Ovary (tissue), 9 donors: ENCODE data around the gene JARID2. TPM values are rescaled to one million over a fixed set of nuclear protein-coding genes. Genes with fewer than 3 reads are reported as not detected.

Experiments
- DNase-seq, 5 donors: peaks; one replicate each; pipeline ENCODE4 v3.0.0-alpha.2; 2019 to 2020
- H3K27ac ChIP-seq, 2 donors: fragments of 200-600 bp; one replicate each; pipeline versions ENCODE4 v1.5.1 to v1.8.0; 2019 to 2022
- H3K27me3 ChIP-seq: fragments of 200-600 bp; one replicate; pipeline ENCODE4 v1.8.0; 2022
- H3K36me3 ChIP-seq: fragments of 200-600 bp; sonication (generic); one replicate; pipeline ENCODE4 v1.5.1; 2019
- H3K4me1 ChIP-seq: one replicate; pipeline ENCODE4 v1.8.1; 2013; ENCODE audit warnings: mild to moderate bottlenecking, moderate library complexity; ENCODE audit not compliant: insufficient read depth
- H3K4me3 ChIP-seq: fragments of 200-600 bp; sonication (generic); one replicate; pipeline ENCODE4 v1.5.1; 2017
- H3K9me3 ChIP-seq, 2 donors: fragments of 200-600 bp in 1 of 2; sonication (generic) in 1 of 2; one replicate each; pipeline versions ENCODE4 v1.5.1 to v1.8.1; 2013 to 2019; ENCODE audit warnings: mild to moderate bottlenecking in 1 of 2, moderate library complexity in 1 of 2
- CTCF ChIP-seq, 3 donors: fragments of 450-650 bp in 2 of 3; fragments of 200-600 bp in 1 of 3; IDR thresholded peaks; one replicate each; pipeline versions ENCODE4 v1.5.1 to v1.8.0; 2016 to 2022; ENCODE audit warnings: antibody characterized with exemption in 3 of 3, mild to moderate bottlenecking in 1 of 3
- EP300 ChIP-seq: sonication (generic); formaldehyde crosslinking; IDR thresholded peaks from one replicate; pipeline ENCODE4 v1.6.1; 2017; ENCODE audit warnings: antibody characterized with exemption
- POLR2A ChIP-seq: fragments of 450-650 bp; IDR thresholded peaks from one replicate; pipeline ENCODE4 v1.6.1; 2017; ENCODE audit warnings: antibody characterized with exemption, mild to moderate bottlenecking, moderate library complexity
- WGBS, 3 donors: extraction: QIAGEN DNeasy Blood & Tissue Kit in 1 of 3; methylation state at CpG; one replicate each; pipeline versions ENCODE4 v1.1.5 to v1.1.7; 2013 to 2017; 5-methylcytosine and 5-hydroxymethylcytosine counted together
- intact Hi-C, 4 donors: fragments of 100-400 bp; cut with DNase I; formaldehyde crosslinking; loops; one replicate each; pipeline versions ENCODE4 v1.11.0 to v1.15.1; 2022 to 2023
- polyA plus RNA-seq, 2 donors: library from polyadenylated mRNA; stranded (reverse); fragments of 200-250 nt in 1 of 2; fragments of 350-450 nt in 1 of 2; fragmentation: Illumina TruSeq in 1 of 2; extraction: RNeasy Lipid Tissue Mini Kit (QIAGEN cat#74804) in 1 of 2; gene quantifications; one replicate each; pipeline ENCODE4 v1.2.3, GENCODE V29; 2013 to 2014
- total RNA-seq, 7 donors: library from RNA; depleted of rRNA in 2 of 7; stranded (reverse); fragments of >200 nt in 2 of 7; fragmentation: NEBNext Ultra II Directional in 3 of 7; extraction: Animal tissue kit (Norgen Biotek cat#: 25700) in 3 of 7; gene quantifications; one replicate each; pipeline versions ENCODE4 v1.1.0 to v1.2.4, GENCODE V29; 2016 to 2023
- donor health status: DM: no; HTN: no; CAD: no; lungs with moderate emphysema.
- donor health status: DM: no; HTN: no; CAD: no.
- donor health status: Bipolar disorder and iron deficiency.
- donor health status: DM: yes; HTN: yes; CAD: no.
- donor health status: DM: no; HTN: no; CAD: no.
- donor health status: DM: yes; HTN: yes; CAD: no.

The JARID2 gene
- total and polyA plus RNA-seq, 9 donors: 4.5 to 17.4 (median 8.7) TPM

- intact Hi-C loops: loop anchor here in 1 of 4 donors (10.0 kb wide), 1 partner anchor 1225 kb away; no protein-coding TSS in a partner anchor
- H3K4me3 ChIP-seq: no peak overlapping the region
- H3K9me3 ChIP-seq: no peaks in the 10 kb centered on the region
- no peak overlapping the region for H3K27ac ChIP-seq
- TF ChIP-seq POLR2A (no peak), EP300 (no peak), CTCF (IDR thresholded peaks at IDR 0.05) (no peak)
- WGBS, 3 donors: 71 to 83% (median 78%) methylated on average over 3 of the region's 3 CpGs
- no peaks in the 10 kb centered on the region for H3K36me3 ChIP-seq
- no peak for DNase-seq
- peaks cover 8% of the 10 kb centered on the region for H3K4me1 ChIP-seq
- H3K27me3 ChIP-seq: no peaks in the 10 kb centered on the region
These were observed 193.6 kb downstream of the JARID2 start for GRCh38 chr6:15439410-15440025.

- H3K27ac ChIP-seq: no peak overlapping the region
- no peak for DNase-seq
- TF ChIP-seq CTCF (IDR thresholded peaks at IDR 0.05) (no peak), POLR2A (no peak), EP300 (no peak)
- no peak overlapping the region for H3K4me3 ChIP-seq
- no peaks in the 10 kb centered on the region for H3K9me3 ChIP-seq
- H3K36me3 ChIP-seq: no peaks in the 10 kb centered on the region
- H3K27me3 ChIP-seq: no peaks in the 10 kb centered on the region
- peaks cover 11% of the 10 kb centered on the region for H3K4me1 ChIP-seq
- WGBS, 3 donors: 75 to 88% (median 78%) methylated on average over 9 of the region's 9 CpGs
- intact Hi-C loops: loop anchor here in 1 of 4 donors (10.0 kb wide), 1 partner anchor 1225 kb away; no protein-coding TSS in a partner anchor
These were observed 194.2 kb downstream of the JARID2 start for GRCh38 chr6:15440040-15440439.

DNA sequence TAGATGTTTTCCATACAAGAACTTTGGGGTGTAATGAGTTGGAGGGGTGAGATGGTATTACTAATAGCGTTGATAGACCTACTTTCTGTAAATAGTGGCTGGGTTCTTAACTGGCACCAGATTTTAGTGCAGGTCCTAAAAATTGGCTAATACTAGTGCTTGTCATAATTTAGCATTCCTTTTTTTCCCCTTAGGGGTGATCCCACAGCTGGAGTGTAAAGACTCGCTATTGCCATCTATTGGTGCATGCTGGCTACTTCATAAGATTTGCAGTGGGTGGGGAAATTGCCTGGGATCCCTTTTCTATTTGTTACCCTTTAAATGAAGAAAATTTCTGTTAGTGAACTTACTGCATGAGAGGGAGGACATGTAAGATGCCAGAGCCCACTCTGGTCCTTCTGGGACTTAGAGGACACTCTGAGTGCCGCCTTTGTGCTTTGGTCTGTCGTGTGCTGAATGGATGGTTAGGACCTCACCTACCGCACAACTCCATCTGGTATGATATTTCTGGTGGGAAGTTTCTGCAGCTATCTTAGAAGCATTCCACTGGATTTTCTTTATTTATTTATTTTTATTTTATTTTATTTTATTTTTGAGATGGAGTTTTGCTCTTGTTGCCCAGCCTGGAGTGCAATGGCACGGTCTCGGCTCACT, 195.5 kb downstream of the JARID2 start:
- TF ChIP-seq POLR2A (no peak), CTCF (IDR thresholded peaks at IDR 0.05) (peak; percentile 49 to 60 (median 55)), EP300 (no peak)
- WGBS, 3 donors: 73 to 77% (median 74%) methylated on average over 7 of the region's 7 CpGs
- intact Hi-C loops: loop anchor here in 1 of 4 donors (10.0 kb wide), 1 partner anchor 1227 kb away; no protein-coding TSS in a partner anchor
- no peak overlapping the region for H3K4me3 ChIP-seq
- no peak overlapping the region for H3K27ac ChIP-seq
- no peaks in the 10 kb centered on the region for H3K9me3 ChIP-seq
- peak in 3 of 5 donors; percentile 26 to 59 (median 32) for DNase-seq
- H3K4me1 ChIP-seq: peaks cover 13% of the 10 kb centered on the region
- no peaks in the 10 kb centered on the region for H3K27me3 ChIP-seq
- no peaks in the 10 kb centered on the region for H3K36me3 ChIP-seq

DNA sequence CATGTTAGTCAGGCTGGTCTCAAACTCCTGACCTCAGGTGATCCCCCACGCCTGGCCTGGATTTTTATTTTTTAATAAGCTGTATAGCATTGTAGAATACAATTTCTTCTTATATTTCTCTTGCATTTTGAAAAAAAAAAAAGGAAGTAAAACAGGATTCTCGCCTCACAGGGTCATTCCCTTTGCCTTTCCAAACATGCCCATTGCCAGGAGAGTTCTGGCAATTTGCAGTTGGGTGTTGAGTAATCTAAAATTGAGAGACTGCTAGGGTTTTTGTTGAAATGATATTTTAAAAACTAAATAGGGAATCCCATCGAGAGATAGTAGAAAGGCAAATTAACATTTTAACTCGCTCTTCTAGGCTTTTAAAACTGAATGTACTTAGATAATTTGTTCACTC, 196.1 kb downstream of the JARID2 start:
- H3K36me3 ChIP-seq: no peaks in the 10 kb centered on the region
- no peak overlapping the region for H3K4me3 ChIP-seq
- intact Hi-C loops: loop anchor here in 1 of 4 donors (10.0 kb wide), 1 partner anchor 1227 kb away; no protein-coding TSS in a partner anchor
- peaks cover 13% of the 10 kb centered on the region for H3K4me1 ChIP-seq
- 48 to 57% (median 52%) methylated on average over 4 of the region's 4 CpGs for WGBS, 3 donors
- H3K27me3 ChIP-seq: no peaks in the 10 kb centered on the region
- peak overlapping the region in 1 of 2 donors; percentile 16 for H3K27ac ChIP-seq
- H3K9me3 ChIP-seq: no peaks in the 10 kb centered on the region
- TF ChIP-seq POLR2A (no peak), EP300 (no peak), CTCF (IDR thresholded peaks at IDR 0.05) (no peak)
- DNase-seq: no peak
